HCT116 (cell line): ENCODE data around the gene MYPN. TPM values are rescaled to one million over a fixed set of nuclear protein-coding genes. Genes with fewer than 3 reads are reported as not detected.
A peak's percentile ranks its signal among the peaks of the same experiment; 100 is the strongest.

Experiments used
- ATAC-seq: fragments of 200-7000 bp; cut with Tn5 transposase; 2 replicates; pipeline ENCODE4 v1.9.1; 2020; ENCODE audit warnings: mild to moderate bottlenecking, moderate library complexity
- BruUV-seq: library from RNA; stranded (reverse); fragments of 400-500 nt; replicated peaks from 2 replicates; lab custom pipeline; 2021; lab: Mats Ljungman, UMichigan
- CTCF ChIA-PET: fragments of 300-600 bp; sonication (Branson Sonifier 250); formaldehyde crosslinking; loops from one replicate; lab custom pipeline; 2021; ENCODE audit warnings: antibody characterized with exemption; lab: Charles Lee
- POLR2A ChIA-PET: fragments of 300-600, 350-600 bp; sonication (Branson Sonifier 250); formaldehyde crosslinking; loops from one replicate; lab custom pipeline; 2021; ENCODE audit warnings: antibody characterized with exemption; lab: Charles Lee
- RAD21 ChIA-PET, 2 experiments: fragments of 300-600 bp; sonication (Branson Sonifier 250); formaldehyde crosslinking; loops; one replicate each; lab custom pipeline; 2023; ENCODE audit warnings: low total read pairs in 2 of 2; ENCODE audit not compliant: uncharacterized antibody in 2 of 2, unreplicated experiment in 2 of 2, low non-redundant PET in 1 of 2; lab: Charles Lee
- DNase-seq: peaks from one replicate; pipeline ENCODE4 v3.0.0-alpha.2; 2010; ENCODE audit warnings: low read depth, low spot score
- H2AFZ ChIP-seq: fragments of 200-600 bp; shearing (Covaris generic), sonication (generic); 2 replicates; pipeline ENCODE4 v1.6.1; 2017; ENCODE audit warnings: low read depth, mixed run types, mixed read lengths, antibody characterized with exemption, low read length; ENCODE audit not compliant: poor library complexity, severe bottlenecking
- H3K27ac ChIP-seq: 2 replicates; pipeline ENCODE4 v1.5.1; 2012; ENCODE audit warnings: low read depth, low read length
- H3K27me3 ChIP-seq: fragments of 200-600 bp; sonication (generic); 2 replicates; pipeline ENCODE4 v1.6.1; 2016; ENCODE audit warnings: mixed run types, low read length, mixed read lengths; ENCODE audit not compliant: insufficient read depth
- H3K36me3 ChIP-seq, 2 experiments: fragments of 200-500 bp in 1 of 2; fragments of 200-600 bp in 1 of 2; sonication (Bioruptor generic) in 1 of 2; sonication (generic) in 1 of 2; 2 replicates each; pipeline versions ENCODE4 v1.5.1 to v1.6.1; 2014 to 2016; ENCODE audit warnings: low read length in 2 of 2, inconsistent platforms in 1 of 2, mixed read lengths in 1 of 2, mixed run types in 1 of 2; ENCODE audit not compliant: insufficient read depth in 2 of 2, control insufficient read depth in 1 of 2
- H3K4me1 ChIP-seq, 2 experiments: fragments of 200-600 bp in 1 of 2; sonication (generic) in 1 of 2; 2 replicates each; pipeline versions ENCODE4 v1.5.1 to v1.6.1; 2012 to 2017; ENCODE audit warnings: low read length in 2 of 2, inconsistent platforms in 1 of 2, mild to moderate bottlenecking in 1 of 2, mixed read lengths in 1 of 2, mixed run types in 1 of 2, moderate library complexity in 1 of 2; ENCODE audit not compliant: insufficient read depth in 2 of 2, control insufficient read depth in 1 of 2
- H3K4me2 ChIP-seq: fragments of 200-600 bp; sonication (generic); 2 replicates; pipeline ENCODE4 v1.6.1; 2017; ENCODE audit warnings: mixed run types, low read length, mixed read lengths
- H3K4me3 ChIP-seq, 2 experiments: fragments of 200-600 bp in 1 of 2; sonication (generic) in 1 of 2; replicated peaks in 1 of 2; 2 replicates each; pipeline ENCODE4 v1.5.1; 2011 to 2016; ENCODE audit warnings: low read length in 2 of 2, control low read depth in 1 of 2, low read depth in 1 of 2, mild to moderate bottlenecking in 1 of 2, mixed read lengths in 1 of 2, mixed run types in 1 of 2
- H3K79me2 ChIP-seq: fragments of 200-600 bp; sonication (generic); 2 replicates; pipeline ENCODE4 v1.6.1; 2017; ENCODE audit warnings: mild to moderate bottlenecking, mixed run types, low read length, moderate library complexity, mixed read lengths; ENCODE audit not compliant: insufficient read depth
- H3K9ac ChIP-seq: fragments of 200-600 bp; sonication (generic); 2 replicates; pipeline ENCODE4 v1.6.1; 2016; ENCODE audit warnings: low read length, mixed read lengths
- H3K9me2 ChIP-seq: fragments of 200-600 bp; sonication (generic), shearing (Covaris generic); 2 replicates; pipeline ENCODE4 v1.6.1; 2017; ENCODE audit warnings: mixed run types, mild to moderate bottlenecking, moderate library complexity; ENCODE audit not compliant: insufficient read depth
- H3K9me3 ChIP-seq, 2 experiments: fragments of 200-500 bp in 1 of 2; fragments of 200-600 bp in 1 of 2; sonication (Bioruptor generic) in 1 of 2; sonication (generic) in 1 of 2; 2 replicates each; pipeline ENCODE4 v1.6.1; 2014 to 2017; ENCODE audit warnings: low read length in 2 of 2, mixed read lengths in 2 of 2, inconsistent platforms in 1 of 2, low read depth in 1 of 2, mild to moderate bottlenecking in 1 of 2, mixed run types in 1 of 2, moderate library complexity in 1 of 2; ENCODE audit not compliant: control insufficient read depth in 1 of 2, insufficient read depth in 1 of 2
- H4K20me1 ChIP-seq: fragments of 200-600 bp; sonication (generic), shearing (Covaris generic); 2 replicates; pipeline ENCODE4 v1.6.1; 2017; ENCODE audit warnings: mixed run types, mild to moderate bottlenecking, moderate library complexity; ENCODE audit not compliant: insufficient read depth
- CBX3 ChIP-seq: IDR thresholded peaks from 2 replicates; pipeline ENCODE4 v1.6.1; 2012; ENCODE audit warnings: low read depth
- CEBPB ChIP-seq: IDR thresholded peaks from 2 replicates; pipeline ENCODE4 v1.6.1; 2012; ENCODE audit warnings: low read depth
- EGR1 ChIP-seq: IDR thresholded peaks from 2 replicates; pipeline ENCODE4 v1.6.1; 2012; ENCODE audit warnings: low read depth
- ELF1 ChIP-seq: IDR thresholded peaks from 2 replicates; pipeline ENCODE4 v1.6.1; 2012; ENCODE audit warnings: low read depth, borderline replicate concordance
- EZH2 ChIP-seq: fragments of 200-600 bp; sonication (generic); IDR thresholded peaks from 2 replicates; pipeline ENCODE4 v1.6.1; 2017; ENCODE audit warnings: antibody characterized with exemption, mixed run types
- EZH2phosphoT487 ChIP-seq: fragments of 200-600 bp; IDR thresholded peaks from 2 replicates; pipeline ENCODE4 v1.6.1; 2018; ENCODE audit warnings: antibody characterized with exemption, borderline replicate concordance
- FOSL1 ChIP-seq: IDR thresholded peaks from 2 replicates; pipeline ENCODE4 v1.6.1; 2012; ENCODE audit warnings: low read depth
- JUND ChIP-seq: IDR thresholded peaks from 2 replicates; pipeline ENCODE4 v1.6.1; 2012
- POLR2AphosphoS5 ChIP-seq: IDR thresholded peaks from 2 replicates; pipeline ENCODE4 v1.6.1; 2011; ENCODE audit warnings: mild to moderate bottlenecking, low read depth, low read length, moderate library complexity
- SIN3A ChIP-seq: IDR thresholded peaks from 2 replicates; pipeline ENCODE4 v1.6.1; 2012; ENCODE audit warnings: low read depth
- SRF ChIP-seq: IDR thresholded peaks from 2 replicates; pipeline ENCODE4 v1.6.1; 2012; ENCODE audit warnings: low read depth
- TCF7L2 ChIP-seq: IDR thresholded peaks from 2 replicates; pipeline ENCODE4 v1.7.0; 2011; ENCODE audit warnings: borderline replicate concordance, inconsistent platforms; ENCODE audit not compliant: insufficient read depth, insufficient read length; ENCODE audit errors: extremely low read depth
- YY1 ChIP-seq: IDR thresholded peaks from 2 replicates; pipeline ENCODE4 v1.6.1; 2011; ENCODE audit warnings: low read length, low read depth, moderate library complexity, mild to moderate bottlenecking; ENCODE audit not compliant: insufficient replicate concordance; ENCODE audit errors: extremely low read depth
- ZFX ChIP-seq: fragments of 450-650 bp; IDR thresholded peaks from 2 replicates; pipeline ENCODE4 v1.6.1; 2017
- ZNF274 ChIP-seq: fragments of 200-500 bp; sonication (Bioruptor generic); IDR thresholded peaks from 2 replicates; pipeline ENCODE4 v1.6.1; 2014; ENCODE audit warnings: mild to moderate bottlenecking, low read depth, low read length, inconsistent platforms
- intact Hi-C: fragments of 100-400 bp; cut with micrococcal nuclease; formaldehyde crosslinking; loops from 2 replicates; pipeline ENCODE4 v1.10.0; 2022
- total RNA-seq: library from RNA; stranded (reverse); gene quantifications from one replicate; pipeline ENCODE4 v1.2.1, GENCODE V29; 2021; ENCODE audit not compliant: unreplicated experiment
- TF ChIP-seq, protein P1 (sequence below): IDR thresholded peaks from 2 replicates; pipeline ENCODE4 v1.6.1; 2012
- TF ChIP-seq, protein P2 (sequence below): IDR thresholded peaks from 2 replicates; pipeline ENCODE4 v1.6.1; 2012; ENCODE audit warnings: low read depth

The MYPN gene
- total RNA-seq, 1 experiment from 2014 or later = 0.34 TPM

- Histone ChIP-seq H4K20me1 (no peaks in the 10 kb centered on the region), H3K9ac (peak overlapping the region; percentile 47), H3K4me1 (peaks cover 10 to 59% of the 10 kb centered on the region in 2 experiments), H3K27ac (no peak overlapping the region), H3K9me3 (no peaks in the 10 kb centered on the region), H3K4me3 (peak overlapping the region; percentile 16 to 35; a peak in 3 of 4 replicates), H2AFZ (peak overlapping the region; percentile 94), H3K36me3 (no peaks in the 10 kb centered on the region), H3K79me2 (no peaks in the 10 kb centered on the region), H3K27me3 (no peaks in the 10 kb centered on the region), H3K4me2 (peak overlapping the region; percentile 63), H3K9me2 (no peaks in the 10 kb centered on the region)
- intact Hi-C loops = no loop called here
- RAD21 ChIA-PET = no interaction called here
- POLR2A ChIA-PET = interaction anchor here (1.0 kb wide), 1 partner anchor 9 kb away, joined by 3 read pairs; no protein-coding TSS in a partner anchor
- ATAC-seq = peak; percentile 62
- no TSS peak for BruUV-seq
- TF ChIP-seq, protein P1, sequence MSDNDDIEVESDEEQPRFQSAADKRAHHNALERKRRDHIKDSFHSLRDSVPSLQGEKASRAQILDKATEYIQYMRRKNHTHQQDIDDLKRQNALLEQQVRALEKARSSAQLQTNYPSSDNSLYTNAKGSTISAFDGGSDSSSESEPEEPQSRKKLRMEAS = no peak
- TF ChIP-seq EGR1 (peak; percentile 61; the same call in 1 of the 2 replicates), SRF (no peak), FOSL1 (peak; percentile 23; the same call in 1 of the 2 replicates), SIN3A (no peak), POLR2AphosphoS5 (no peak), TCF7L2 (no peak)
- CTCF ChIA-PET = no interaction called here
- no peak for DNase-seq
Measured at GRCh38 chr10:68105820-68106219, 3.5 kb upstream of the MYPN start.

DNA sequence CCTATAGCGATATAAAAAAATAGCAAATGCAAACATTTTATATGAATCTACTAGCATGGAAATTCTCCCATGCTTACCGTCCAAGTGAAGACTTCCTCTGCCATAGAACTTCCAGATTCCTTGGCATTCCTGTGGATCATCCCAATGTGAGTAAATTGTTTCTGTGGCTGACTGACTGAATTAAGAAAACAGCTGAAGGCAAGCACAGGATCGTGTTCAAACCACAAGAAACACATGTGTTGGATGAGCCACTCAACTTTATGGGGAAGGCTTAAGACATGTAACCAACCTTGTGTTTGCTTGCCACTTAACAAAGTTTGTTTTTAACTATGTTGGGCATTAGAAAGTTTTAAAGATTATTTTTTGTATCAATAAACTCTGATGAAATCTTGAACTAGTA, 2.6 kb upstream of the MYPN start:
- ChIA-PET RAD21 (no interaction called here), POLR2A (interaction anchor here (0.7 to 0.9 kb wide), 3 partner anchors 10 to 992 kb away, joined by 3 to 5 read pairs (median 3); no protein-coding TSS in a partner anchor), CTCF (no interaction called here)
- peak overlapping the region; percentile 94 for H2AFZ ChIP-seq
- no TSS peak for BruUV-seq
- H3K9me3 ChIP-seq = no peaks in the 10 kb centered on the region
- H3K79me2 ChIP-seq = no peaks in the 10 kb centered on the region
- H3K27ac ChIP-seq = no peak overlapping the region
- H3K9ac ChIP-seq = peak overlapping the region; percentile 47
- ATAC-seq (peak; percentile 49; the same call in 1 of the 2 replicates), DNase-seq (no peak)
- H3K4me3 ChIP-seq = peak overlapping the region in 1 of 2 experiments; percentile 35; a peak in 2 of 4 replicates
- peaks cover 10 to 52% of the 10 kb centered on the region in 2 experiments for H3K4me1 ChIP-seq
- peak overlapping the region; percentile 63 for H3K4me2 ChIP-seq
- no peaks in the 10 kb centered on the region for H4K20me1 ChIP-seq
- H3K9me2 ChIP-seq = no peaks in the 10 kb centered on the region
- no peaks in the 10 kb centered on the region for H3K27me3 ChIP-seq
- no peaks in the 10 kb centered on the region for H3K36me3 ChIP-seq
- intact Hi-C loops = no loop called here
- TF ChIP-seq SRF = no peak
- TF ChIP-seq YY1 = no peak
- TF ChIP-seq, protein P1 = 0 out of 2 replicates have a peak, but pooled peaks have one; percentile 22
- no peak for TF ChIP-seq ZFX
- TF ChIP-seq CEBPB = no peak
- 0 out of 2 replicates have a peak, but pooled peaks have one; percentile 28 for TF ChIP-seq CBX3
- TF ChIP-seq TCF7L2 = no peak
- no peak for TF ChIP-seq JUND
- no peak for TF ChIP-seq EZH2
- TF ChIP-seq, protein P2, sequence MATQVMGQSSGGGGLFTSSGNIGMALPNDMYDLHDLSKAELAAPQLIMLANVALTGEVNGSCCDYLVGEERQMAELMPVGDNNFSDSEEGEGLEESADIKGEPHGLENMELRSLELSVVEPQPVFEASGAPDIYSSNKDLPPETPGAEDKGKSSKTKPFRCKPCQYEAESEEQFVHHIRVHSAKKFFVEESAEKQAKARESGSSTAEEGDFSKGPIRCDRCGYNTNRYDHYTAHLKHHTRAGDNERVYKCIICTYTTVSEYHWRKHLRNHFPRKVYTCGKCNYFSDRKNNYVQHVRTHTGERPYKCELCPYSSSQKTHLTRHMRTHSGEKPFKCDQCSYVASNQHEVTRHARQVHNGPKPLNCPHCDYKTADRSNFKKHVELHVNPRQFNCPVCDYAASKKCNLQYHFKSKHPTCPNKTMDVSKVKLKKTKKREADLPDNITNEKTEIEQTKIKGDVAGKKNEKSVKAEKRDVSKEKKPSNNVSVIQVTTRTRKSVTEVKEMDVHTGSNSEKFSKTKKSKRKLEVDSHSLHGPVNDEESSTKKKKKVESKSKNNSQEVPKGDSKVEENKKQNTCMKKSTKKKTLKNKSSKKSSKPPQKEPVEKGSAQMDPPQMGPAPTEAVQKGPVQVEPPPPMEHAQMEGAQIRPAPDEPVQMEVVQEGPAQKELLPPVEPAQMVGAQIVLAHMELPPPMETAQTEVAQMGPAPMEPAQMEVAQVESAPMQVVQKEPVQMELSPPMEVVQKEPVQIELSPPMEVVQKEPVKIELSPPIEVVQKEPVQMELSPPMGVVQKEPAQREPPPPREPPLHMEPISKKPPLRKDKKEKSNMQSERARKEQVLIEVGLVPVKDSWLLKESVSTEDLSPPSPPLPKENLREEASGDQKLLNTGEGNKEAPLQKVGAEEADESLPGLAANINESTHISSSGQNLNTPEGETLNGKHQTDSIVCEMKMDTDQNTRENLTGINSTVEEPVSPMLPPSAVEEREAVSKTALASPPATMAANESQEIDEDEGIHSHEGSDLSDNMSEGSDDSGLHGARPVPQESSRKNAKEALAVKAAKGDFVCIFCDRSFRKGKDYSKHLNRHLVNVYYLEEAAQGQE = no peak
- TF ChIP-seq EZH2phosphoT487 = no peak
- TF ChIP-seq ELF1 = no peak
- TF ChIP-seq POLR2AphosphoS5 = no peak
- no peak for TF ChIP-seq ZNF274
